ES-I3 (cell line): Measurements from ENCODE around the gene PIP5K1A.
"Not testable (repeated sequence)": the region's sequence is repeated elsewhere in the genome, so short reads cannot be mapped to it uniquely, and the experiment has no call there.

ENCODE experiments used
- H3K36me3 ChIP-seq: 2 replicates; pipeline ENCODE4 v1.6.1; 2013; ENCODE audit warnings: mild to moderate bottlenecking, low read length, control low read depth, moderate library complexity; ENCODE audit not compliant: insufficient read depth
- H3K4me1 ChIP-seq: 2 replicates; pipeline ENCODE4 v1.6.1; 2013; ENCODE audit warnings: mild to moderate bottlenecking, control low read depth, low read length; ENCODE audit not compliant: insufficient read depth
- H3K9ac ChIP-seq: 2 replicates; pipeline ENCODE4 v1.6.1; 2013; ENCODE audit warnings: low read depth, mild to moderate bottlenecking, low read length, moderate library complexity
- H3K9me3 ChIP-seq: 2 replicates; pipeline ENCODE4 v1.6.1; 2013; ENCODE audit warnings: mild to moderate bottlenecking, low read length, moderate library complexity; ENCODE audit not compliant: control insufficient read depth, insufficient read depth

The PIP5K1A gene

DNA sequence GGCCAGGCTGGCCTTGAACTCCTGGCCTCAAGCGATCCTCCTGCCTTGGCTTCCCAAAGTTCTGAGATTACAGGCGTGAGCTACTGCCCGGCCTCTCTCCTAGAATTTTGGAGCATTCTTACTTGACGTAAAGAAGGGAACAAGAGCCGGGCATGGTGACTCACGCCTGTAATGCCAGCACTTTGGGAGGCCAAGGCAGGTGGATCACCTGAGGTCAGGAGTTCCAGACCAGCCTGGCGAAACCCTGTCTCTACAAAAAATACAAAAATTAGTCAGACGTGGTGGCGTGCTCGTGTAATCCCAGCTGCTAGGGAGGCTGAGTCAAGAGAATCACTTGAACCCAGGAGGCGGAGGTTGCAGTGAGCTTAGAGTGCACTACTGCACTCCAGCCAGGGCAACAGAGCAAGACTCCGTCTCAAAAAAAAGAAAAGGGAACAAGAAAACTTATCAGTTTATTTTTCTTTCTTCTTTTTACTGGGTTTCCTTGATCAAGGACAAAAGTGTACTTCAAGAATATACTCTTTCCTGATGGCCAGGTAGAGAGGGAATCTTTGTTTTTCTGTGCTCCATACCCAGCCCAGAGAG is 7.1 kb downstream of the PIP5K1A start:
- not testable (repeated sequence) for H3K4me1 ChIP-seq, H3K9ac ChIP-seq
- H3K36me3 ChIP-seq: peaks cover 17% of the 10 kb centered on the region

DNA sequence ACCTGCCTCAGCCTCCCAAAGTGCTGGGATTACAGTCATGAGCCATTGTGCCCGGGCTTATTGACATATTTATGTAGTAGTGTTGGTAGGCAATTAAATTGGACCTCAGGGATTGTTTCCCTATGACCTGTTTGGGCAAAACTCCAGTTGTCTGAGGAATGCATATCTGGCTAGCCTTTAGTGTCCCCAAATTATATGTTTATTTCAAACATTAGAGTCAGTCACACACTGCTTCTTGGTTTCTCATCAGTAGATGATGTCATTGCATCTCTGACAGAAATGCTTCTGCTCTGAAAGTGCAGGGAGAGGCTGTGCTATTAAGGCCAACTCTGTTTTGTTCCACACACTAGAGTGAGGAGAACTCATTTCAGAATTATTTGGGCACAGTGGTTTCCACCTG is 12.5 kb downstream of the PIP5K1A start:
- Histone ChIP-seq H3K4me1 (no peaks in the 10 kb centered on the region), H3K9ac (no peak overlapping the region), H3K9me3 (no peaks in the 10 kb centered on the region), H3K36me3 (peaks cover 10% of the 10 kb centered on the region)

More for the DNA sequence above, 7.1 kb downstream of the PIP5K1A start:
- not testable (repeated sequence) for H3K9me3 ChIP-seq

DNA sequence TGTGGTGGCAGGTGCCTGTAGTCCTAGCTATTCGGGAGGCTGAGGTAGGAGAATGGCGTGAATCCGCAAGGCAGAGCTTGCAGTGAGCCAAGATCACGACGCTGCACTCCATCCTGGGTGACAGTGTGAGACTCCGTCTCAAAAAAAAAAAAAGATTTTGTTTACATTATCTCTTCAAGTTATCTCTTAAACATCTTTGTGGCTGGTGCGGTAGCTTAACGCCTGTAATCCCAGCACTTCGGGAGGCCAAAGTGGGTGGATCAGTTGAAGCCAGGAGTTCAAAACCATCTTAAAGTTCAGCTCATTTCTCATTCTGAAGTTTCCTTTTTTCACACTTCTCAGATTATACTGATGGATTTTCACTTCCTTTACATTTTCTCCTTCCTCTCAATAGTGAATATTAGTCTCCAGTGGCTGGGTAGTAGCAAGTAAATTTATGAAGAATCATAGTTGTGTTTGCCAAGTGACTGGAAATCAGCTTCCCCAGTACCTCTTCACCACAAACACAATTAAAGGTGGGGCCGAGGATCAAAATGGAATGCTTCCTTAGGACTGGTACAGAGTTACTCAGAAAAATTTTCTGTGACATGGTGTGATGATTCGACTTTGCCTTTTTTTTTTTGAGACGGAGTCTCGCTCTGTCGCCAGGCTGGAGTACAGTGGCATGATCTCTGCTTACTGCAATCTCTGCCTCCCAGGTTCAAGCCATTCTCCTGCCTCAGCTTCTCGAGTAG is 13.8 kb downstream of the PIP5K1A start:
- peaks cover 5% of the 10 kb centered on the region for H3K36me3 ChIP-seq
- H3K9me3 ChIP-seq: no peaks in the 10 kb centered on the region
- H3K9ac ChIP-seq: no peak overlapping the region
- no peaks in the 10 kb centered on the region for H3K4me1 ChIP-seq

DNA sequence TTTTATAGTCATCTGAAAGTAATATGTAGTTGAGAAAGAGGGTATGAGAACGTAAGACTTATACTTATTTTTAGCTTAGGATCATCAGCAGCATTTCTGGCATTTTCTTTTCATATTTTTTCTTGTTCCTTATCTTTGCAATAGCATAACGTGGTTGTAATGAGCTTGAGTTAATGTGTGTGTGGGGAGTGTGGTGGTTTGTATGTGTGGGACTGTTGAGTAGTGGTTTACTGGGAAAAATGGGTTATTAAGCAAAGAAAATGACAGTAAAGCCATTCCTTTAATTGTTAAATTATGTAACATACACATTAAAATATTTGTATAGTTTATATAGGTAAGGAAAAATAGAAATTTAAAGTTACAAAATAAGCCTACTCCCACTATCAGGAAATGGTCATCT is 15.2 kb downstream of the PIP5K1A start:
- Histone ChIP-seq H3K9ac (no peak overlapping the region), H3K36me3 (peaks cover 5% of the 10 kb centered on the region), H3K4me1 (no peaks in the 10 kb centered on the region), H3K9me3 (no peaks in the 10 kb centered on the region)

DNA sequence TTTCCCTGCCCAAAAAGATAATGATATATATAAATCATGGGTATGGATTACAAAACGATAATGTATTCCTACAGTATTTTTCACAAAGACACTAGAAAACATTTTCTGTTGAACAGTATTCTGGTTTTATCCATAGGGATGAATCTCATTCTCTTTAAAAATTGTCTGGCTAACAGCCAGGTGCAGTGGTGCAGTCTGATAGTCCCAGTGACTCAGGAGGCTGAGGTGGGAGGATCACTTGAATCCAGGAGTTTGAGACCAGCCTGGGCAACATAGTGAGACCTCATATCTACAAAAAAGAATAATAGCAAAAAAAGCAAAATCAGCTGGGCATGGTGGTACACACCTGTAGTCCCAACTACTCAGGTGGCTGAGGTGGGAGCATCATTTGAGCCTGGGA is 23.3 kb downstream of the PIP5K1A start:
- H3K36me3 ChIP-seq: no peaks in the 10 kb centered on the region
- H3K9ac ChIP-seq: no peak overlapping the region
- 0 out of 2 replicates have a peak, but pooled peaks cover 3% of the 10 kb centered on the region for H3K4me1 ChIP-seq
- H3K9me3 ChIP-seq: no peaks in the 10 kb centered on the region

- Histone ChIP-seq H3K36me3 (no peaks in the 10 kb centered on the region), H3K9ac (no peak overlapping the region), H3K9me3 (no peaks in the 10 kb centered on the region), H3K4me1 (0 out of 2 replicates have a peak, but pooled peaks cover 3% of the 10 kb centered on the region)
Observed at GRCh38 chr1:151222130-151222529, 23.8 kb downstream of the PIP5K1A start.

DNA sequence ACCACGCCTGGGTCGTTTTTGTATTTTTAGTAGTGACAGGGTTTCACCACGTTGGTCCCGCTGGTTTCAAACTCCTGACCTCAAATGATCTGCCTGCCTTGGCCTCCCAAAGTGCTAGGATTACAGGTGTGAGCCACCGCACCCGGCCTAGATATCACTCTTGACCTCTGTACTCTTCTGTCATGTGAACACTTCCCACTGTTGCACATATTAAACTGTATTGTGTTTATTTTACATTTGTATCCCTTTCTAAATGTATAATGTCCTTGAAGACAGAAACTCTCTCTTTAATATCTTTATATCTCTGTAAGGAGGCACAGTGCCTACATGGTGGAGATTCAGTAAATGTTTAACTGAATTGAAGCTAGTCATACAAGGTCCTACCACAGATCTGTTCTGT is 36.9 kb downstream of the PIP5K1A start:
- no peaks in the 10 kb centered on the region for H3K4me1 ChIP-seq
- no peak overlapping the region for H3K9ac ChIP-seq
- H3K9me3 ChIP-seq: no peaks in the 10 kb centered on the region
- H3K36me3 ChIP-seq: peaks cover 72% of the 10 kb centered on the region

DNA sequence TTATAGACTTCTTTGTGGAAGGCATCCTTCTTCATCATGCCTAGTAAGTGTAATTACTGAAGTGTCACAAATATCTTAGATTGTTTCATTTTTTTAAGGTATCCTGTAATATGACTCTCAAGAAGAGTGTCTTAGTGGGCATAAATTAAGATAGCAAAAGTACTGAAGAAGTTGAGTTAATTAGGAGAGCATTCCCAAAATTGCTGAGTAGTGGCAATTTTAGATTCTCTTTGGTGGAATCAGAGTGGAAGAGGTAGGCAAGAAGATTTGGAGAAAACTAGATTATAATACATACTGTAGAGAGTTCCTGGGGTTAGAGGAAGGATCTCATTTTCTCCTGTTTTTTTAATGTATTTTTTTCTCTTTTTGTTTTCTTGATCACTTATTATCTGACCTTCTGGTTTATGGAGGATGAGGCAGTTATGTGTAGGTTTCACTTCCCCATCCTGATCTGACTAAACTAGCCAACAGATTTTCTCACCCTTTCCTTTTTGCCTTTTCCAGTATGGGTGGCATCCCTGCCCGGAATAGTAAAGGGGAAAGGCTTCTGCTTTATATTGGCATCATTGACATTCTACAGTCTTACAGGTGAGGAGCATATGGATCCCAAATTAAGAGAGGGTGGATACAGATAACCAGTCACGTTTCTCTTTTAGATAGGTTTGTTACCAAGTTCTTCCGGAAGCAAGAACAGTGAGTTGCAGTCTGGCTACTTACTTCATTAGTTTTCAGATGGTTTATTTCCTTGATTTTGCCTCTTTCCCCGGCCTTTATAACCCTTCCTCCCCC is 39.5 kb downstream of the PIP5K1A start:
- Histone ChIP-seq H3K4me1 (no peaks in the 10 kb centered on the region), H3K9ac (no peak overlapping the region), H3K9me3 (no peaks in the 10 kb centered on the region), H3K36me3 (peaks cover 71% of the 10 kb centered on the region)

- Histone ChIP-seq H3K4me1 (no peaks in the 10 kb centered on the region), H3K36me3 (peaks cover 77% of the 10 kb centered on the region), H3K9ac (no peak overlapping the region), H3K9me3 (no peaks in the 10 kb centered on the region)
Observed at GRCh38 chr1:151238467-151238739, 40.1 kb downstream of the PIP5K1A start.

DNA sequence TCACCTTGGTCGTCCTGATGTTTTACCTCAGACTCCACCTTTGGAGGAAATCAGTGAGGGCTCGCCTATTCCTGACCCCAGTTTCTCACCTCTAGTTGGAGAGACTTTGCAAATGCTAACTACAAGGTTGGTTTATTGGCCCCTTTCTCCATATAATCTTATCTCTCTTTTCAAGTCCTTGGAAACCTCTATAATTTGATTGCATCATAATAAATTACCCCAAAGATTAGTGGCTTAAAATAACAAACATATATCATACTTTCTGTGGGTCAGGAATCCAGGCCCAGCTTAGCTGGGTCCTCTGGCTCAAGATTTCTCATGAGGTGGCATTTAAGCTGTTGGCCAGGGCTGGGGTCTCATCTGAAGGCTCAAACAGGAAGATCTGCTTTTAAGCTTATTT is 44.1 kb downstream of the PIP5K1A start:
- Histone ChIP-seq H3K36me3 (peaks cover 73% of the 10 kb centered on the region), H3K9ac (no peak overlapping the region), H3K4me1 (no peaks in the 10 kb centered on the region), H3K9me3 (no peaks in the 10 kb centered on the region)

DNA sequence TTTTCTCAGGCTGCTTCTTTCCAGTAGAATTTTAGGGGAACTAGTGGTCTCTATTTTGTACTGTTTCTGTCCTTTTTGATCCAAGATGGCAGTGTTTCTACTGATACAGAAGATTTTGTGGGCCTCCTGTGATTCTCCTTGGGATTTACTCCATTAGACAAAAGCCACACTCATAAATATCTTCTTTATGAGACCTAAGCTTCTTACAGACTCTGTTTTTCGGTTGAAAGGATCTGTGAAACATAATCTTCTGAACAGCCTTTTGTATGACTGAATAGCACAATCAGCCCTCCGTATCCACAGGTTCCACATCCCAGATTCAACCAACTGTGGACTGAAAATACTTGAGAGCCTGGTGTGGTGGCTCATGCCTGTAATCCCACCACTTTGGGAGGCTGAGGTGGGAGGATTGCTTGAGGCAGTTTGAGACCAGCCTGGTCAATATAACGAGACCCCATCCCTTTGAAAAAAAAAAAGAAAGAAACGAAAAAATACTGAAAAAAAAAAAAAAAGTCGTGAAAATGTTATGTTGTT is 45.4 kb downstream of the PIP5K1A start:
- H3K4me1 ChIP-seq: no peaks in the 10 kb centered on the region
- no peak overlapping the region for H3K9ac ChIP-seq
- no peaks in the 10 kb centered on the region for H3K9me3 ChIP-seq
- peaks cover 71% of the 10 kb centered on the region for H3K36me3 ChIP-seq

DNA sequence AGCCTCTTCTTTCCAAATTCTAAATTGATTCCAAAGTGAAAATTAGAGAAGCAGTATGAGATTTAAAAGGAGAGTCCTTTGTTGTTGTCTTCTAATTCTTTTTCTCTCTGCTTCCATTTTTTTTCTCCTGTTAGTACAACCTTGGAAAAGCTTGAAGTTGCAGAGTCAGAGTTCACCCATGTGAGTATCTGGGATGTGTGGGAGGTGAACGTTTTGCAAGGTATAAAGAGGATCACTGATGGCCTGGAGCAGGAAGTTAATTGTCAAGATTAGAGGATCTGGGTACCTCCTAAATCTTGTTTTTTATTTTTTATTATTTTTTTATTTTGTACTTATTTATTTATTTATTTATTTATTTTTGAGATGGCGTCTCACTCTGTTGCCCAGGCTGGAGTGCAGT is 48.4 kb downstream of the PIP5K1A start:
- Histone ChIP-seq H3K9me3 (no peaks in the 10 kb centered on the region), H3K36me3 (peaks cover 58% of the 10 kb centered on the region), H3K4me1 (no peaks in the 10 kb centered on the region), H3K9ac (no peak overlapping the region)

DNA sequence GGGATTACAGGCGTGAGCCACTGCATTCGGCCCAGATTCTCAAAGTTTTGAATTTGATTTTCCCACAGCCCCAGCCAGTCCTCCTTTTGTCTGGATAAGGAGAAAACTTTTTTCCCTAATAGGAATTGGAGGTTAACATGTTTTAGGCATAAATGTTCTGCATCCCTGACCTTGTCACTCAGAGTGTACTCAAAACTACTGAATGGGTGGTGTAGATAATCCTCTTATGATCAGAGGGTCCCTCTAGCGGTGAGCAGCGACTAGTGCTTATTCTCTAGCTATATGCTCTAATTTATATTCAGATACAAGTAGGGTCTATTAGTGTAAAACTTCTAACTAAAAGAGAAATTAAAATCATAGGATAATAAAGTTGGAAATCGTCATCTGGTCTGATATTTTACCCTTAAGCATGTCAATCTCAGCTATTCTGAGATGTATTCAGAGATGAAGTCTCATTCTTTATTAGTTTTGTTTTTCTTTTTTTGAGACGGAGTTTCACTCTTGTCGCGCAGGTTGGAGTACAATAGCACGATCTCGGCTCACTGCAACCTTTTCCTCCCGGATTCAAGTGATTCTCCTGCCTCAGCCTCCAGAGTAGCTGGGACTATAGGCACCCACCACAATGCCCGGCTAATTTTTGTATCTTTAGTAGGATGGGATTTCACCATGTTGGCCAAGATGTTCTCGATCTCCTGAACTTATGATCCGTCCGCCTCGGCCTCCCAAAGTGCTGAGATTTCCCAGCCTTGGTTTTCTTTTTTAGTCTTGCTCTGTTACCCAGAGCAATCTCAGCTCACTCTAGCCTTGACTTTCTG is 53.5 kb downstream of the PIP5K1A start:
- no peak overlapping the region for H3K9ac ChIP-seq
- H3K9me3 ChIP-seq: no peaks in the 10 kb centered on the region
- peaks cover 15% of the 10 kb centered on the region for H3K36me3 ChIP-seq
- no peaks in the 10 kb centered on the region; the same call in 1 of the 2 replicates for H3K4me1 ChIP-seq
